Effector memory CD8-positive, alpha-beta T cell (primary cell): ENCODE results near the gene CLTC.

Source experiments
- ATAC-seq: fragments of 150-1000 bp; cut with Tn5 transposase; replicated peaks from 2 replicates; pipeline ENCODE4 v1.10.0; 2021; ENCODE audit warnings: mild to moderate bottlenecking, moderate library complexity
- DNase-seq, 3 experiments: peaks; one replicate each; pipeline ENCODE4 v3.0.0; 2021
- H3K27ac Mint-ChIP-seq, 2 donors: one replicate each; pipeline ENCODE4 v1.8.0; 2022; ENCODE audit warnings: mild to moderate bottlenecking in 2 of 2, mixed read lengths in 2 of 2, moderate library complexity in 2 of 2
- H3K27me3 Mint-ChIP-seq, 2 donors: one replicate each; pipeline ENCODE4 v1.8.0; 2022; ENCODE audit warnings: mixed read lengths in 2 of 2
- H3K36me3 Mint-ChIP-seq: one replicate; pipeline ENCODE4 v1.8.0; 2022; ENCODE audit warnings: mild to moderate bottlenecking, moderate library complexity, mixed read lengths; ENCODE audit not compliant: insufficient read depth
- H3K4me1 Mint-ChIP-seq, 2 donors: one replicate each; pipeline ENCODE4 v1.8.0; 2022; ENCODE audit warnings: low read depth in 2 of 2, mixed read lengths in 2 of 2
- H3K4me3 Mint-ChIP-seq, 2 donors: one replicate each; pipeline ENCODE4 v1.8.0; 2022; ENCODE audit warnings: mild to moderate bottlenecking in 2 of 2, mixed read lengths in 2 of 2, moderate library complexity in 2 of 2
- H3K9me3 Mint-ChIP-seq, 2 donors: one replicate each; pipeline ENCODE4 v1.8.0; 2022; ENCODE audit warnings: mixed read lengths in 2 of 2

CLTC gene

DNA sequence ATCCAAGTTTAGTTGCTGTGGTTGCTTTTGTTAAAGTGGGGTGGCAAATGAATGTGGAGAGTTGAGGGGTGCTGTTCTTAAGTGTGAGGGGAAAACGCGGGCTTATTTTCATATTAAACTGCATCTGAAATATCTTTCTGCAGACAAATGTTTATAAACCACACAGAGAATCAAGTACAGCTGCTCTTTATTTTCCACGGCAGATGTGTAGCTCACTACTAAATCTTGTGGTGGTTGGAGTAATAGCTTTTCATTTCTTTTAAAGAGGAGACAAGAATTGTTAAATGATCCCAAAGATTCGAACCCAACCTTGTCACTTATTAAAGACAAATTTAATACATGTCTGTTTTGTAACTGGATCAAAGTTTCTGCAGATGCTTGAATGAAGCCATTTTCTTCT is 2.1 kb downstream of the CLTC start:
- Mint-ChIP-seq H3K27me3 (no peaks in the 10 kb centered on the region), H3K4me1 (peaks cover 29 to 57% of the 10 kb centered on the region in 2 donors), H3K36me3 (peaks cover 33% of the 10 kb centered on the region), H3K4me3 (peak overlapping the region; percentile 81 to 93), H3K9me3 (no peaks in the 10 kb centered on the region), H3K27ac (peak overlapping the region; percentile 41 to 96)
- DNase-seq, result no peak
- no peak for ATAC-seq

DNA sequence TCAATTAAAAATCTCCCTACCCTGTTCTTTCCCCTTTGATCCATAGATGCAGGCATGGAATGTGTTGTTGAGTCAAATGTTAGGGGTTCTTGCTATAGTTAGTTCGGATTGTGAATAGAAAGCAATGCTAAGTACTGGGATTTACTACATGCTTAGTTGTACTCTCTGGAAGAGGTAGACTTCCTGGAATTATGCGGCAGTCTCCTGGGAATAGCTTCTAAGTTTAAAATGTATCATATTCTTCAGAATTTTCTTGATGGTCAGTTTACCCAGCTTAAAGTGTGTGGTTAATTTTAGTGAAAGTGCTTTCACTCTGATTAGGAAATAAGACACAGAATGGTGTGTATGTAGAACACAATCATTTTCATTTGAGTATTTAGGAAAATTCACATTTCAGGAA is 3.5 kb downstream of the CLTC start:
- ATAC-seq (no peak), DNase-seq (no peak)
- Mint-ChIP-seq H3K27ac (no peak overlapping the region), H3K4me1 (peaks cover 34 to 59% of the 10 kb centered on the region in 2 donors), H3K4me3 (peak overlapping the region; percentile 18 to 32), H3K9me3 (no peaks in the 10 kb centered on the region), H3K27me3 (no peaks in the 10 kb centered on the region), H3K36me3 (peaks cover 37% of the 10 kb centered on the region)

DNA sequence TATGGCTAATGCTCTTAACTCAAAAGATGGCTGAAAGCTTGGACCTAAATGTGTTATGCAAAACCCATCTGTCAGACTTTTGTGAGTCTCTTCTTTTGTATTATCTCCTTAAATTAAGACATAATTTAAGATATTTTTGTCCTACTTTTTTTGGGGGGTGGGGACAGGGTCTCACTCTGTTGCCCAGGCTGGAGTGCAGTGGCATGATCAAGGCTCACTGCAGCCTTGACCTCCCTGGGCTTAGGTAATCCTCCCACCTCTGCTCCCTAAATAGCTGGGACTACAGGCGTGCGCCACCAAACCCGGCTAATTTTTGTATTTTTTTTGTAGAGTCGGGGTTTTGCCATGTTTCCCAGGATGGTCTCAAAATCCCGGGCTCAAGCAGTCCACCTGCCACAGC is 7.1 kb downstream of the CLTC start:
- no peak for DNase-seq
- peaks cover 45 to 57% of the 10 kb centered on the region in 2 donors for H3K4me1 Mint-ChIP-seq
- H3K9me3 Mint-ChIP-seq, result no peaks in the 10 kb centered on the region
- no peaks in the 10 kb centered on the region for H3K27me3 Mint-ChIP-seq
- H3K36me3 Mint-ChIP-seq, result peaks cover 14% of the 10 kb centered on the region
- peak overlapping the region in 1 of 2 donors; percentile 3 for H3K4me3 Mint-ChIP-seq
- H3K27ac Mint-ChIP-seq, result peak overlapping the region in 1 of 2 donors; percentile 74
- no peak for ATAC-seq

GRCh38 chr17:59627274-59627673 is 7.6 kb downstream of the CLTC start:
- H3K4me3 Mint-ChIP-seq, result peak overlapping the region in 1 of 2 donors; percentile 3
- no peaks in the 10 kb centered on the region for H3K27me3 Mint-ChIP-seq
- H3K27ac Mint-ChIP-seq, result peak overlapping the region; percentile 8 to 74
- ATAC-seq (no peak), DNase-seq (no peak)
- H3K9me3 Mint-ChIP-seq, result no peaks in the 10 kb centered on the region
- H3K4me1 Mint-ChIP-seq, result peaks cover 43 to 55% of the 10 kb centered on the region in 2 donors
- peaks cover 14% of the 10 kb centered on the region for H3K36me3 Mint-ChIP-seq

- Mint-ChIP-seq H3K4me3 (peak overlapping the region in 1 of 2 donors; percentile 3), H3K4me1 (peaks cover 42 to 53% of the 10 kb centered on the region in 2 donors), H3K9me3 (no peaks in the 10 kb centered on the region), H3K27ac (peak overlapping the region; percentile 8 to 12), H3K27me3 (no peaks in the 10 kb centered on the region), H3K36me3 (peaks cover 14% of the 10 kb centered on the region)
- ATAC-seq (no peak), DNase-seq (no peak)
Observed at GRCh38 chr17:59627770-59628171, 8.1 kb downstream of the CLTC start.

DNA sequence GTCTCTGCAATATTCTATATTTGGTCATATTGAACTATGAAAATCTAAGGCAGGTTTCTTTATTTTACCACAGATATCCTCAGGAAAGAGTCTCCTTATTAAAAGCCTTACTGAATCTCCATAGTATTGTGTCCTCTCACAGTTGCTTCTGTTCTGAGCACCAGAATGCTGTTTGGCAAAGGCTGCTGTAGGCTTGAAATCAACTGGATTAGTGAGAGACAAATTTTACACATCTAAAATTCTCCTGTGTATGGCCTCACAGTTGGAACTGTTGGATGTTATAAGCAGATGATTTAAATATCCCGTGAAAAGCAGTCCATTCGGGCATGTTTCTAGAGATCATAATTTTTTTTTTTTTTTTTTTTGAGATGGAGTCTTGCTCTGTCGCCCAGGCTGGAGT is 9.5 kb downstream of the CLTC start:
- Mint-ChIP-seq H3K27me3 (no peaks in the 10 kb centered on the region), H3K9me3 (no peaks in the 10 kb centered on the region), H3K27ac (peak overlapping the region in 1 of 2 donors; percentile 58), H3K4me1 (peaks cover 38 to 53% of the 10 kb centered on the region in 2 donors), H3K36me3 (peaks cover 17% of the 10 kb centered on the region), H3K4me3 (no peak overlapping the region)
- no peak for ATAC-seq
- no peak for DNase-seq

GRCh38 chr17:59631276-59631675 is 11.6 kb downstream of the CLTC start:
- Mint-ChIP-seq H3K9me3 (no peaks in the 10 kb centered on the region), H3K27ac (peak overlapping the region in 1 of 2 donors; percentile 18), H3K4me3 (peak overlapping the region in 1 of 2 donors; percentile 52), H3K4me1 (peaks cover 41 to 57% of the 10 kb centered on the region in 2 donors), H3K36me3 (peaks cover 17% of the 10 kb centered on the region), H3K27me3 (no peaks in the 10 kb centered on the region)
- no peak for DNase-seq
- no peak for ATAC-seq

GRCh38 chr17:59632398-59632797 is 12.7 kb downstream of the CLTC start:
- Mint-ChIP-seq H3K9me3 (no peaks in the 10 kb centered on the region), H3K36me3 (peaks cover 11% of the 10 kb centered on the region), H3K27me3 (no peaks in the 10 kb centered on the region), H3K4me3 (no peak overlapping the region), H3K27ac (peak overlapping the region; percentile 6 to 13), H3K4me1 (peaks cover 41 to 56% of the 10 kb centered on the region in 2 donors)
- no peak for DNase-seq
- ATAC-seq, result no peak

- Mint-ChIP-seq H3K4me3 (peak overlapping the region in 1 of 2 donors; percentile 41), H3K27me3 (no peaks in the 10 kb centered on the region), H3K27ac (peak overlapping the region in 1 of 2 donors; percentile 23), H3K4me1 (peaks cover 37 to 53% of the 10 kb centered on the region in 2 donors), H3K9me3 (no peaks in the 10 kb centered on the region), H3K36me3 (peaks cover 10% of the 10 kb centered on the region)
- no peak for ATAC-seq
- no peak for DNase-seq
Observed at GRCh38 chr17:59633658-59634359, 14.1 kb downstream of the CLTC start.

DNA sequence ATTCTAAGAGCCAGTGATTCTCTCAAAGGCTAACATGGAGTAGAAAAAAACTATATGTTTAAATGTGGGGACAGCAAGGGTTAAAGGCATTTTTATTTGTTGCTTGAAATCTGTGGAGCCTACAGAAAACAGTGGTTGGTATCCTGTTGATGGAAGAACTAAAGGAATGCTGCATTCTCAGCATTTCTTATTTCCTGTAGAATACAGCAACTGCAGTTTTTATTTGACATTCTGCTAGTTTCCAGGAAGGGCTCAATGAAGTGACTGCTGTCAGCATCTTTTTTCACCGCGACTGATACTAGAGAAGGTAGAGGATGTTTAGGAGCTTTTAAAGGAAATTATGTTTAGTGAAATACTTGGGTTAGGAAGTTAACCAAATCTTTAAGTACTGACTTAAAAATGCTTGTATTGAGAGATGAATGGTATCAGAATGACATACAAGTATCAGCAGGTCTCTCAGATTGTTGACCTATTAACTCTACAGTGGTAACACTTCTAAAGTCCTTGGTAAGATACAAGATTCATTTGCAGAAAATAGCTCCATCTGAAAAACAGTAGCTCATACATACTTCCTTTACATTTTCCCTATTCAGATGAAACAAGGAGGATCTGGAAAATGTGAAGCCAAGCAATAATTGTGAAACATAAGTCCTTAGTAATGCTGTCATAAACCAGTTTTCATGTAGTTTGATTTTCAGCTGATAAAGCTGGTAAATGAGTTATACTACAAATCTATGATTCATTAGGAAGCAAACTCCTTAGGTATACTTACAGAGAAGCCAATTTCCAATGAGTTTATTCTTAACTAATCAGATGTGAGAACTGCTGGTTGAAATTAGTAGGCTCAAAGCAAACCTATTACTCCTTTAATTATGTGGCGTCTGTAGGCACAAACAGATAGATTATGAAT is 15.2 kb downstream of the CLTC start:
- no peaks in the 10 kb centered on the region for H3K9me3 Mint-ChIP-seq
- H3K36me3 Mint-ChIP-seq, result peaks cover 5% of the 10 kb centered on the region
- H3K4me3 Mint-ChIP-seq, result no peak overlapping the region
- no peak for ATAC-seq
- no peaks in the 10 kb centered on the region for H3K27me3 Mint-ChIP-seq
- H3K27ac Mint-ChIP-seq, result peak overlapping the region; percentile 29 to 41
- no peak for DNase-seq
- H3K4me1 Mint-ChIP-seq, result peaks cover 32 to 53% of the 10 kb centered on the region in 2 donors

- peaks cover 30 to 60% of the 10 kb centered on the region in 2 donors for H3K4me1 Mint-ChIP-seq
- peaks cover 11% of the 10 kb centered on the region for H3K36me3 Mint-ChIP-seq
- no peaks in the 10 kb centered on the region for H3K9me3 Mint-ChIP-seq
- no peak overlapping the region for H3K27ac Mint-ChIP-seq
- no peak for DNase-seq
- no peaks in the 10 kb centered on the region for H3K27me3 Mint-ChIP-seq
- no peak for ATAC-seq
- peak overlapping the region in 1 of 2 donors; percentile 4 for H3K4me3 Mint-ChIP-seq
Observed at GRCh38 chr17:59637611-59638310, 18.1 kb downstream of the CLTC start.

DNA sequence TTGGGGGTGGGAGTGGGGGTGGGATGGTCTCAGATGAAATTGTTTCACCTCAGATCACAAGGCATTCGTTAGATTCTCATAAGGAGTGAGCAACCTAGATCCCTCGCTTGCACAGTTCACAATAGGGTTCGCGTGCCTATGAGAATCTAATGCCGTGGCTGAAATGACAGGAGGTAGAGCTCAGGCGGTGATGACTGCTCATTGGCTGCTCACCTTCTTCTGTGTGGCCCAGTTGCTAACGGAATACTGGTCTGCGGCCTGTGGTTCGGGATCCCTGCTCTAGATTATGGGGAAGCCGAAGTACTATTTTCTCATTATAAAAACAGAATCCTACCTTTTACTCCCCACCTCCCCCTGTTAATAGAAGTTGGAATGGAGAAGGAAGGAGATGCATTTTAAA is 18.9 kb downstream of the CLTC start:
- Mint-ChIP-seq H3K27ac (no peak overlapping the region), H3K36me3 (peaks cover 6% of the 10 kb centered on the region), H3K27me3 (no peaks in the 10 kb centered on the region), H3K9me3 (no peaks in the 10 kb centered on the region), H3K4me1 (peaks cover 32 to 58% of the 10 kb centered on the region in 2 donors), H3K4me3 (no peak overlapping the region)
- DNase-seq, result no peak
- ATAC-seq, result no peak

GRCh38 chr17:59641799-59642484 is 22.2 kb downstream of the CLTC start:
- Mint-ChIP-seq H3K36me3 (peaks cover 19% of the 10 kb centered on the region), H3K9me3 (no peaks in the 10 kb centered on the region), H3K4me1 (peaks cover 26 to 47% of the 10 kb centered on the region in 2 donors), H3K27ac (peak overlapping the region; percentile 7 to 79), H3K4me3 (peak overlapping the region; percentile 33 to 67), H3K27me3 (no peaks in the 10 kb centered on the region)
- ATAC-seq (peak; percentile 91), DNase-seq (no peak)
